Liver (tissue), 9 donors: ENCODE measurements around the gene IFNL2. TPM values are rescaled to one million over a fixed set of nuclear protein-coding genes. Genes with fewer than 3 reads are reported as not detected.

ENCODE experiments used
- DNase-seq: peaks from one replicate; pipeline ENCODE4 v3.0.0-alpha.2; 2017; ENCODE audit warnings: low spot score
- H3K27ac ChIP-seq, 2 donors: one replicate each; pipeline ENCODE4 v1.7.0; 2013; ENCODE audit warnings: inconsistent platforms in 2 of 2, low read length in 2 of 2, control low read depth in 1 of 2, low read depth in 1 of 2, mild to moderate bottlenecking in 1 of 2
- H3K27me3 ChIP-seq, 4 donors: one replicate each; pipeline versions ENCODE4 v1.6.1 to v1.7.0; 2013; ENCODE audit warnings: low read length in 3 of 4, inconsistent platforms in 1 of 4, mild to moderate bottlenecking in 1 of 4, moderate library complexity in 1 of 4; ENCODE audit not compliant: control insufficient read depth in 4 of 4, insufficient read depth in 4 of 4
- H3K36me3 ChIP-seq, 4 donors: one replicate each; pipeline versions ENCODE4 v1.6.1 to v1.7.0; 2013; ENCODE audit warnings: low read length in 3 of 4, mild to moderate bottlenecking in 3 of 4, low read depth in 1 of 4, moderate library complexity in 1 of 4; ENCODE audit not compliant: control insufficient read depth in 4 of 4, insufficient read depth in 3 of 4
- H3K4me1 ChIP-seq, 4 donors: one replicate each; pipeline versions ENCODE4 v1.6.1 to v1.7.0; 2013; ENCODE audit warnings: low read length in 3 of 4, mild to moderate bottlenecking in 3 of 4, moderate library complexity in 1 of 4; ENCODE audit not compliant: control insufficient read depth in 4 of 4, insufficient read depth in 4 of 4
- H3K4me3 ChIP-seq, 3 donors: one replicate each; pipeline versions ENCODE4 v1.6.1 to v1.7.0; 2013; ENCODE audit warnings: low read length in 3 of 3, control low read depth in 1 of 3, low read depth in 1 of 3, mild to moderate bottlenecking in 1 of 3
- H3K9ac ChIP-seq, 2 donors: one replicate each; pipeline ENCODE4 v1.7.0; 2013; ENCODE audit warnings: low read length in 2 of 2, mild to moderate bottlenecking in 2 of 2, moderate library complexity in 2 of 2, control low read depth in 1 of 2, low read depth in 1 of 2
- H3K9me3 ChIP-seq, 4 donors: one replicate each; pipeline versions ENCODE4 v1.6.1 to v1.7.0; 2013; ENCODE audit warnings: low read length in 3 of 4; ENCODE audit not compliant: control insufficient read depth in 4 of 4
- EGR1 ChIP-seq, 2 donors: IDR thresholded peaks; 2 replicates each; pipeline ENCODE4 v1.6.1; 2016 to 2018; ENCODE audit warnings: antibody characterized with exemption in 2 of 2, low read depth in 2 of 2
- FOXA1 ChIP-seq: IDR thresholded peaks from 2 replicates; pipeline ENCODE4 v1.6.1; 2016; ENCODE audit warnings: antibody characterized with exemption
- FOXA2 ChIP-seq: IDR thresholded peaks from 2 replicates; pipeline ENCODE4 v1.6.1; 2016; ENCODE audit warnings: antibody characterized with exemption
- GABPA ChIP-seq, 2 donors: IDR thresholded peaks in 1 of 2; conservative IDR thresholded peaks in 1 of 2; 2 replicates each; pipeline ENCODE4 v1.6.1; 2016; ENCODE audit warnings: antibody characterized with exemption in 2 of 2, mild to moderate bottlenecking in 1 of 2, moderate library complexity in 1 of 2
- HNF4A ChIP-seq, 2 donors: conservative IDR thresholded peaks; 2 replicates each; pipeline ENCODE4 v1.6.1; 2016; ENCODE audit warnings: antibody characterized with exemption in 2 of 2, mild to moderate bottlenecking in 2 of 2
- HNF4G ChIP-seq: IDR thresholded peaks from 2 replicates; pipeline ENCODE4 v1.6.1; 2016; ENCODE audit warnings: antibody characterized with exemption
- JUND ChIP-seq, 2 donors: IDR thresholded peaks; 2 replicates each; pipeline ENCODE4 v1.6.1; 2016; ENCODE audit warnings: antibody characterized with exemption in 2 of 2
- MAX ChIP-seq: IDR thresholded peaks from 2 replicates; pipeline ENCODE4 v1.6.1; 2016; ENCODE audit warnings: antibody characterized with exemption
- NR2F2 ChIP-seq: IDR thresholded peaks from 2 replicates; pipeline ENCODE4 v1.6.1; 2016; ENCODE audit warnings: antibody characterized with exemption
- RAD21 ChIP-seq, 2 donors: IDR thresholded peaks; 2 replicates each; pipeline ENCODE4 v1.6.1; 2016; ENCODE audit warnings: antibody characterized with exemption in 2 of 2, mild to moderate bottlenecking in 2 of 2
- REST ChIP-seq: IDR thresholded peaks from 2 replicates; pipeline ENCODE4 v1.6.1; 2016; ENCODE audit warnings: antibody characterized with exemption, mild to moderate bottlenecking
- RXRA ChIP-seq, 2 donors: IDR thresholded peaks; 2 replicates each; pipeline ENCODE4 v1.6.1; 2017 to 2018; ENCODE audit warnings: antibody characterized with exemption in 2 of 2, mild to moderate bottlenecking in 1 of 2
- SP1 ChIP-seq: IDR thresholded peaks from 2 replicates; pipeline ENCODE4 v1.6.1; 2018; ENCODE audit warnings: antibody characterized with exemption, mild to moderate bottlenecking
- TAF1 ChIP-seq: conservative IDR thresholded peaks from 2 replicates; pipeline ENCODE4 v1.6.1; 2016; ENCODE audit warnings: antibody characterized with exemption, mild to moderate bottlenecking
- YY1 ChIP-seq: IDR thresholded peaks from 2 replicates; pipeline ENCODE4 v1.6.1; 2016; ENCODE audit warnings: antibody characterized with exemption, mild to moderate bottlenecking
- WGBS: extraction: QIAGEN DNeasy Blood & Tissue Kit; methylation state at CpG from one replicate; pipeline ENCODE4 v1.1.7; 2013; 5-methylcytosine and 5-hydroxymethylcytosine counted together
- polyA plus RNA-seq, 2 donors: library from polyadenylated mRNA; stranded (reverse) in 1 of 2; unstranded in 1 of 2; fragments of 200-250 nt in 1 of 2; fragments of >200 nt in 1 of 2; fragmentation: Nextera tagmentation in 1 of 2; extraction: Ambion mirVana in 1 of 2; gene quantifications; one replicate each; pipeline versions ENCODE4 v1.2.1 to v1.2.3, GENCODE V29; 2013 to 2015
- total RNA-seq, 2 donors: library from RNA; depleted of rRNA; stranded (reverse); fragments of >200 nt; gene quantifications; one replicate each; pipeline ENCODE4 v1.2.3, GENCODE V29; 2014
- TF ChIP-seq, protein P1 (sequence below): fragments of 150-350 bp; IDR thresholded peaks from 2 replicates; pipeline ENCODE4 v1.5.1; 2017; ENCODE audit warnings: improper control_type of control experiment, low read depth, low read length; ENCODE audit not compliant: missing input control
- TF ChIP-seq, protein P2 (sequence below): IDR thresholded peaks from 2 replicates; pipeline ENCODE4 v1.6.1; 2016; ENCODE audit warnings: antibody characterized with exemption
- TF ChIP-seq, protein P3 (sequence below): IDR thresholded peaks from 2 replicates; pipeline ENCODE4 v1.6.1; 2016; ENCODE audit warnings: antibody characterized with exemption
- donor health status: healthy.
- donor health status: healthy.
- donor health status: healthy.
- donor health status: healthy.
- donor health status: healthy.

Gene IFNL2
- total and polyA plus RNA-seq, 4 donors, result not detected

DNA sequence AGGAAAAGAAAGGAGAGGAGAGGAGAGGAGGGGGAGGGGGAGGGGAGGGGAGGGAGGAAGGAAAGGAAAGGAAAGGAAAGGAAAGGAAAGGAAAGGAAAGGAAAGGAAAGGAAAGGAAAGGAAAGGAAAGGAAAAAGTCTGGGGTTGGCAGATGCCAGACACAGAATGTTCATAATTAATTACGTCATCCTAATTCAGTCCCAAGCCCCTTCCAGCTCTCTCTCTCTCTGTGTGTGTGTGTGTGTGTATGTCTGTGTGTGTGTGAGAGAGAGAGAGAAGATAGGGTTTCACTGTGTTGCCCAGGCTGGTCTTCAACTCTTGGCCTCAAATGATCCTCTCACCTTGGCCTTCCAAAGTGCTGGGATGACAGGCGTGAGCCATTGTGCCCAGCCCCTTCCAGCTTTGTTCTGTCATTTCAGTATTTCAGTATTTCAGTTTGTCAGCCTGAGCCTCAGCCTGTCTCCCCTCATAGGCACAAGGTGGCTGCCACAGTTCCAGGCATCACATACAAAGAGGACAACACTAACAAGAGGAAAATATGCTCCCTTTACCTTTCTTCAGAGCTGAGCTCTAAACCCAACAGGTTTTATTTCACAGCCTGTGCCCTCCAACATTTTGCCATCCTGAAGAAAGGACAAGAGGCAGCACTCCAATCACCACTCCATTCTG lies 38.0 kb upstream of the IFNL2 start:
- TF ChIP-seq FOXA1 (no peak), REST (no peak), YY1 (no peak), MAX (no peak), GABPA (IDR thresholded peaks at IDR 0.05 in 1 of 2, conservative IDR thresholded peaks at IDR 0.05 in 1 of 2) (no peak)
- TF ChIP-seq, protein P1, sequence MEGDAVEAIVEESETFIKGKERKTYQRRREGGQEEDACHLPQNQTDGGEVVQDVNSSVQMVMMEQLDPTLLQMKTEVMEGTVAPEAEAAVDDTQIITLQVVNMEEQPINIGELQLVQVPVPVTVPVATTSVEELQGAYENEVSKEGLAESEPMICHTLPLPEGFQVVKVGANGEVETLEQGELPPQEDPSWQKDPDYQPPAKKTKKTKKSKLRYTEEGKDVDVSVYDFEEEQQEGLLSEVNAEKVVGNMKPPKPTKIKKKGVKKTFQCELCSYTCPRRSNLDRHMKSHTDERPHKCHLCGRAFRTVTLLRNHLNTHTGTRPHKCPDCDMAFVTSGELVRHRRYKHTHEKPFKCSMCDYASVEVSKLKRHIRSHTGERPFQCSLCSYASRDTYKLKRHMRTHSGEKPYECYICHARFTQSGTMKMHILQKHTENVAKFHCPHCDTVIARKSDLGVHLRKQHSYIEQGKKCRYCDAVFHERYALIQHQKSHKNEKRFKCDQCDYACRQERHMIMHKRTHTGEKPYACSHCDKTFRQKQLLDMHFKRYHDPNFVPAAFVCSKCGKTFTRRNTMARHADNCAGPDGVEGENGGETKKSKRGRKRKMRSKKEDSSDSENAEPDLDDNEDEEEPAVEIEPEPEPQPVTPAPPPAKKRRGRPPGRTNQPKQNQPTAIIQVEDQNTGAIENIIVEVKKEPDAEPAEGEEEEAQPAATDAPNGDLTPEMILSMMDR, result no peak
- no peaks in the 10 kb centered on the region for H3K4me1 ChIP-seq
- no peaks in the 10 kb centered on the region for H3K9me3 ChIP-seq
- H3K4me3 ChIP-seq, result no peak overlapping the region
- H3K36me3 ChIP-seq, result no peaks in the 10 kb centered on the region
- H3K27ac ChIP-seq, result no peak overlapping the region
- no peak for DNase-seq
- no peak overlapping the region for H3K9ac ChIP-seq
- H3K27me3 ChIP-seq, result no peaks in the 10 kb centered on the region
- WGBS, result 82% methylated on average over 2 of the region's 2 CpGs

DNA sequence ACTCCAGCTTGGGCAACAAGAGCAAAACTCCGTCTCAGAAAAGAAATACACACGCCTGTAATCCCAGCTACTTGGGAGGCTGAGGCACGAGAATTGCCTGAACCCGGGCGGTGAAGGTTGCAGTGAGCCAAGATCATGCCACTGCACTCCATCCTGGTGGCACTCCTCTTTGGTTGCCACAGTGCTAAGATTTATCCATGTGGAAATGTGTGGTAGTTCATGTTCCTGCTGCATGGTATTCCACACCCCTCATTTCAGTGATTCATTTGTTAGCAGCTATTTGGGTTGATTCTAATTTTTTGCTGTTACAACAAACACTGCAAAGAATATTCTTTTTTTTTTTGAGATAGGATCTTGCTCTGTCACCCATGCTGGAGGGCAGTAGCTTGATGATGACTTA lies 35.5 kb upstream of the IFNL2 start:
- Histone ChIP-seq H3K4me1 (peaks cover 0 to 2% (median 0%) of the 10 kb centered on the region in 4 donors), H3K27ac (no peak overlapping the region), H3K4me3 (no peak overlapping the region), H3K27me3 (no peaks in the 10 kb centered on the region), H3K36me3 (no peaks in the 10 kb centered on the region), H3K9me3 (no peaks in the 10 kb centered on the region), H3K9ac (no peak overlapping the region)
- WGBS, result 84% methylated on average over 5 of the region's 5 CpGs
- no peak for DNase-seq
- TF ChIP-seq NR2F2 (no peak), GABPA (IDR thresholded peaks at IDR 0.05 in 1 of 2, conservative IDR thresholded peaks at IDR 0.05 in 1 of 2) (no peak), RAD21 (IDR thresholded peaks at IDR 0.05) (no peak), EGR1 (IDR thresholded peaks at IDR 0.05; ENCODE audit: low read depth in 2 of 2) (no peak), FOXA2 (no peak), HNF4G (no peak), JUND (IDR thresholded peaks at IDR 0.05) (no peak), TAF1 (no peak), SP1 (no peak), HNF4A (conservative IDR thresholded peaks at IDR 0.05) (no peak), MAX (no peak), YY1 (no peak), RXRA (IDR thresholded peaks at IDR 0.05) (no peak), FOXA1 (no peak)
- TF ChIP-seq, protein P2, sequence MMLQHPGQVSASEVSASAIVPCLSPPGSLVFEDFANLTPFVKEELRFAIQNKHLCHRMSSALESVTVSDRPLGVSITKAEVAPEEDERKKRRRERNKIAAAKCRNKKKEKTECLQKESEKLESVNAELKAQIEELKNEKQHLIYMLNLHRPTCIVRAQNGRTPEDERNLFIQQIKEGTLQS, result no peak
- TF ChIP-seq, protein P3, sequence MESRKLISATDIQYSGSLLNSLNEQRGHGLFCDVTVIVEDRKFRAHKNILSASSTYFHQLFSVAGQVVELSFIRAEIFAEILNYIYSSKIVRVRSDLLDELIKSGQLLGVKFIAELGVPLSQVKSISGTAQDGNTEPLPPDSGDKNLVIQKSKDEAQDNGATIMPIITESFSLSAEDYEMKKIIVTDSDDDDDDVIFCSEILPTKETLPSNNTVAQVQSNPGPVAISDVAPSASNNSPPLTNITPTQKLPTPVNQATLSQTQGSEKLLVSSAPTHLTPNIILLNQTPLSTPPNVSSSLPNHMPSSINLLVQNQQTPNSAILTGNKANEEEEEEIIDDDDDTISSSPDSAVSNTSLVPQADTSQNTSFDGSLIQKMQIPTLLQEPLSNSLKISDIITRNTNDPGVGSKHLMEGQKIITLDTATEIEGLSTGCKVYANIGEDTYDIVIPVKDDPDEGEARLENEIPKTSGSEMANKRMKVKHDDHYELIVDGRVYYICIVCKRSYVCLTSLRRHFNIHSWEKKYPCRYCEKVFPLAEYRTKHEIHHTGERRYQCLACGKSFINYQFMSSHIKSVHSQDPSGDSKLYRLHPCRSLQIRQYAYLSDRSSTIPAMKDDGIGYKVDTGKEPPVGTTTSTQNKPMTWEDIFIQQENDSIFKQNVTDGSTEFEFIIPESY, result no peak
- TF ChIP-seq, protein P1, result no peak
